C4-2B (cell line): Measurements from ENCODE around the gene KIAA0753.
"Not testable (repeated sequence)": the region's sequence is repeated elsewhere in the genome, so short reads cannot be mapped to it uniquely, and the experiment has no call there.

Experiments
- H3K27ac ChIP-seq: fragments of 450-650 bp; 2 replicates; pipeline ENCODE4 v1.5.1; 2017
- ZFX ChIP-seq: fragments of 450-650 bp; IDR thresholded peaks from 2 replicates; pipeline ENCODE4 v1.6.1; 2017
- TF ChIP-seq, protein P1 (sequence below): fragments of 450-650 bp; conservative IDR thresholded peaks from 2 replicates; pipeline ENCODE4 v1.5.1; 2017; ENCODE audit warnings: mild to moderate bottlenecking

KIAA0753 gene

DNA sequence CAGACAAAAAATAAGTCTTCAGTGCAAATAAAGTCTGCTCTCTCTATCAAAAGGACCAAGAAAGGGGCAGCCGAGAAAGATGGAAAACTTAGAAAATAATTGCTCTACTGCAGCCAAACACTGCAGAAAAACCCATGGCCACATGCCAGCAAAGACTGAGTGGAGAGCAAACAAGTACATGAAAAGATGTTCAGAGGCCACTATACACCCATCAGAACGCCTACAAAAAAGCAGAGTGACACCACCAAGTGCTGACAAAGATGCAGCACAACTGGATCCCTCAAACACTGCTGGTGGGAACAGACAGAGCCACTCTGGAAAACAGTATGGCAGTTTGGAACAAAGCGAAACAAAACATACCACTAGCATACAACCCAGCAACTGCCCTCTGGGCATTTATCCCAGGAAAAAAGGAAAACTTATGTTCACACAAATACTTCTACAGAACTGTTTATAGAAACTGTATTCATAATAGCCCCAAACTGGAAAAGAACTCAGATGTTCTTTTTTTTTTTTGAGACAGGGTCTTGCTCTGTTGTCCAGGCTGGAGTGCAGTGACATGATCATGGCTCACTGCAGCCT, 36.7 kb downstream of the KIAA0753 start:
- no peak overlapping the region for H3K27ac ChIP-seq
- TF ChIP-seq ZFX, result no peak
- TF ChIP-seq, protein P1, sequence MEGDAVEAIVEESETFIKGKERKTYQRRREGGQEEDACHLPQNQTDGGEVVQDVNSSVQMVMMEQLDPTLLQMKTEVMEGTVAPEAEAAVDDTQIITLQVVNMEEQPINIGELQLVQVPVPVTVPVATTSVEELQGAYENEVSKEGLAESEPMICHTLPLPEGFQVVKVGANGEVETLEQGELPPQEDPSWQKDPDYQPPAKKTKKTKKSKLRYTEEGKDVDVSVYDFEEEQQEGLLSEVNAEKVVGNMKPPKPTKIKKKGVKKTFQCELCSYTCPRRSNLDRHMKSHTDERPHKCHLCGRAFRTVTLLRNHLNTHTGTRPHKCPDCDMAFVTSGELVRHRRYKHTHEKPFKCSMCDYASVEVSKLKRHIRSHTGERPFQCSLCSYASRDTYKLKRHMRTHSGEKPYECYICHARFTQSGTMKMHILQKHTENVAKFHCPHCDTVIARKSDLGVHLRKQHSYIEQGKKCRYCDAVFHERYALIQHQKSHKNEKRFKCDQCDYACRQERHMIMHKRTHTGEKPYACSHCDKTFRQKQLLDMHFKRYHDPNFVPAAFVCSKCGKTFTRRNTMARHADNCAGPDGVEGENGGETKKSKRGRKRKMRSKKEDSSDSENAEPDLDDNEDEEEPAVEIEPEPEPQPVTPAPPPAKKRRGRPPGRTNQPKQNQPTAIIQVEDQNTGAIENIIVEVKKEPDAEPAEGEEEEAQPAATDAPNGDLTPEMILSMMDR, result peak; percentile 5; the same call in 1 of the 2 replicates

DNA sequence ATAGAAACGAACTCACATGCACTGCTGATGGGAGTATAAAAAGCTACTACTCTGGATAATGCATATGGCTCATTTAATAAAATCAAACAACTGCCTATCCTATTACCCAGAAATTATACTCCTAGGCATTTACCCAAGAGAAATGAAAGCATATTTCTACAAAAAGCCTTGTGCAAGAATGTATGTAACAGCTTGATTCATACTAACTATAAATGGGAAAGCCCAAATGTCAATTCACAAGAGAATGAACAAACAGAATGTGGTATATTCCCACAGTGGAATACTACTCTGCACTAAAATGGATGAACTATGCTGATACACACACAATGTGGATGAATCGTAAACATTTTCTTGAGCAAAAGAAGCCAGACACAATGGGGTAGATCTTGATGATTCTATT, 38.4 kb downstream of the KIAA0753 start:
- TF ChIP-seq, protein P1, result no peak
- TF ChIP-seq ZFX, result no peak
- H3K27ac ChIP-seq, result no peak overlapping the region

DNA sequence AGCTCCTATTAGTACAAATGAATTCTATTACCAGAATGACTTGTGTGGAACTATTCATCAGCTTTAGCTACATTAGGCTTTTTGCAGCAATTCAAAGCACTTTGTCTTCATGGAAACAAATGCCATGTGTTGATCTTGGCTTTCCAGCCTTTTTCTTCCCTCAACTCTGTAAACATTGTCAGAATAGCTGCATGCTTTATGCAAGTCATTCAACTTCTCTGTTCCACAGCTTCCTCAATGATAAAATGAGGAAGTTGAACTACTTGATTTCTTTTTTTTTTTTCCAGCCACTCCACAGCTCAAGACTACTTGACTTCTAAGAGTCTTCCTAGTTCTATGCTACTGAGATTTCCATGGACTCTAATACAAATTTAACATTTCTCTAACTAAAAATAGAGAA, 41.1 kb downstream of the KIAA0753 start:
- H3K27ac ChIP-seq, result no peak overlapping the region; the same call in 1 of the 2 replicates
- TF ChIP-seq ZFX, result no peak
- TF ChIP-seq, protein P1, result no peak

DNA sequence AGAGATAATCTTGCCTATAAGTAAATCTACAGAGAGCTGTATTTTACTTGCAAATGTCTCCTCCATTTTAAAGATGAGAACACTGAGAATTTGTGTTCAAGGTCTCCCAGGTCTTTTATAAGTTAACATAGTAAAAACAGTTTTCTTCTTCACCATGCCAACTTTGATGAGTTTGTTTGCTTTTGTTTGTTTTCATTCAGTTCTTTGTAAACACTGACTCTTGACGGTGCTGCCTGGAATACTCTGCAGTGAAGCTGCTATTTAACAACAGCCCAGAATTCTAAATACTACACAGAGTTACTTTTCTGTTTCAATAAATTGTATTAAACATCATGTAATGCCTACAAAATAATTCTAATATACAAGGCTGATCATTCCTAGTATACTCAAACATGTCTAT, 42.8 kb downstream of the KIAA0753 start:
- TF ChIP-seq, protein P1, result no peak
- no peak for TF ChIP-seq ZFX

DNA sequence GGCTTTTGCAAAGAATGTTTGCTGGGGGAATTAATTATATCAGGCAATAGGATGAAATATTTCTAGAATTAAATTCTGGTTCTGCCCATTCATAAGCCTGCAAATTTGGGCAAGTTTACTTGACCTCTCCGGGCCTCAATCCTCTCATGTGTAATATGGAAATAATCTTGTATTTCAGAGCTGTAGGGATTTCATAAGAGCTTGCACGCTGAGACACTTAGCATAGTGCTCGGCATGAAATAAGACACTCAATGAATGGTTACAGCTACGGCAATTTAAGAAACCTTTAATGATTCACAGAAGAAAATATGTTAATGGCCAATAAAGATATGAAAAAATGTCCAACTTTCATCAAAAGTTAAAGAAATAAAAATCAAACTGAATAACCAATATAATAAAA, 43.6 kb downstream of the KIAA0753 start:
- H3K27ac ChIP-seq, result no peak overlapping the region
- TF ChIP-seq, protein P1, result no peak
- no peak for TF ChIP-seq ZFX

More for the DNA sequence above, 42.8 kb downstream of the KIAA0753 start:
- H3K27ac ChIP-seq, result no peak overlapping the region

DNA sequence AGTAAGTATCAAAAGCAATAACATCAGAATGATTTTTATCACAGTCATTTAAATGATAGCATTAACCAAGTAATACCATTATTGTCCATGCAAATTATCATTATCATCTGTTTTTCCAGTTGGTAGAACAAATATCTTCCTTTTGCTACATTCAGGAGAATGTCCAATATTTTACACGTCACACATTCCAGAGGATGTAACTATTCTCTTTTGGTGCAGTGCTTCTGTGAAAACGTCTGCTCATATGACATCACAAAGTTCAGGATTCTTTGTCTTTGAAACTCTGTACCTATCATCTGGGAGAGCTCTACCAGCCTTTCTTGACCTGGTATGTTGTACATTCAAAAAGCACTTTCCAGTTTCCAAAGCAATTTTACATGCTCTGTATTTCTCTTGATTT, 44.0 kb downstream of the KIAA0753 start:
- no peak overlapping the region for H3K27ac ChIP-seq
- TF ChIP-seq, protein P1, result no peak
- TF ChIP-seq ZFX, result no peak

DNA sequence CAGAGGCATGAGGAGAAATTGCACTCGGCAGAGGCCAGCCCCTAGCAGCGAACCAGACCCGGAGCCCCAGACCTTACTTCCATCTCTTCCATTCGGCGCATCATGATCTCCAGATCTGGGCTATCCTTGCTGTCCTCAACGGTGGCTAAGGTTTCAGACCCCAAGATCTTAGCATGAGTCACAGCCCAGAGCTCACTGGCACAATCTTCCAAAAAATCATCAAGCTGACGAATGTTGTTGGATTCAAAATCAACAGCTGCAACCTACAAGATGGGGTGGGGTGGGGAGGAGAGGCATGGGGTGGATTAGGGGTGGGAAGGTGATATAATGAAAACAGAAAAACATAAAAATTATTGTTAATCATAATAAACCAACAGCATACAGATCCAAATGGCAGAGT, 44.4 kb downstream of the KIAA0753 start:
- TF ChIP-seq, protein P1, result no peak
- no peak for TF ChIP-seq ZFX
- H3K27ac ChIP-seq, result peak overlapping the region; percentile 25; the same call in 1 of the 2 replicates

DNA sequence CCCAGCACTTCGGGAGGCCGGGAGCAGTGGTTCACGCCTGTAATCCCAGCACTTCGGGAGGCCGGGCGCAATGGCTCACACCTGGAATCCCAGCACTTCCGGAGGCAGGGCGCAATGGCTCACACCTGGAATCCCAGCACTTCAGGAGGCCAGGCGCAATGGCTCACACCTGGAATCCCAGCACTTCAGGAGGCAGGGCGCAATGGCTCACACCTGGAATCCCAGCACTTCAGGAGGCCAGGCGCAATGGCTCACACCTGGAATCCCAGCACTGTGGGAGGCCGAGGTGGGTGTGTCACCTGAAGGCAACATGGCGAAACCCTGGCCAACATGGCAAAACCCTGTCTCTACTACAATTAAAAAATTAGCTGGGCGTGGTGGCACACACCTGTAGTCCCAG, 47.1 kb downstream of the KIAA0753 start:
- H3K27ac ChIP-seq, result not testable (repeated sequence)
